ENCODE measurements around the gene CCL5.
"Not testable (repeated sequence)": the region's sequence is repeated elsewhere in the genome, so short reads cannot be mapped to it uniquely, and the experiment has no call there.

Gene CCL5

GRCh38 chr17:35898283-35899070, 18.3 kb upstream of the CCL5 start:
- no peak for DNase-seq (ENCODE audit: low read depth in 2 of 2, low spot score in 1 of 2)

GRCh38 chr17:35897772-35898171, 17.6 kb upstream of the CCL5 start:
- not testable (repeated sequence) for DNase-seq (ENCODE audit: low read depth in 2 of 2, low spot score in 1 of 2)

GRCh38 chr17:35895636-35896587, 15.8 kb upstream of the CCL5 start:
- no peak for DNase-seq (ENCODE audit: low read depth in 2 of 2, low spot score in 1 of 2)

- DNase-seq (ENCODE audit: low read depth in 2 of 2, low spot score in 1 of 2) = no peak
Observed at GRCh38 chr17:35894206-35894605, 14.0 kb upstream of the CCL5 start.

GRCh38 chr17:35893751-35894150, 13.6 kb upstream of the CCL5 start:
- DNase-seq (ENCODE audit: low read depth in 2 of 2, low spot score in 1 of 2) = no peak

- DNase-seq (ENCODE audit: low read depth in 2 of 2, low spot score in 1 of 2) = peak in 1 of 2 donors; percentile 54
Observed at GRCh38 chr17:35892091-35893035, 12.2 kb upstream of the CCL5 start.

- DNase-seq (ENCODE audit: low read depth in 2 of 2, low spot score in 1 of 2) = no peak
Observed at GRCh38 chr17:35891269-35891668, 11.1 kb upstream of the CCL5 start.

GRCh38 chr17:35890774-35891155, 10.6 kb upstream of the CCL5 start:
- DNase-seq (ENCODE audit: low read depth in 2 of 2, low spot score in 1 of 2) = peak in 1 of 2 donors; percentile 30

- no peak for DNase-seq (ENCODE audit: low read depth in 2 of 2, low spot score in 1 of 2)
Observed at GRCh38 chr17:35889818-35890773, 9.9 kb upstream of the CCL5 start.

GRCh38 chr17:35889241-35889640, 9.1 kb upstream of the CCL5 start:
- DNase-seq (ENCODE audit: low read depth in 2 of 2, low spot score in 1 of 2) = no peak

GRCh38 chr17:35878361-35878760, 1.8 kb downstream of the CCL5 start:
- no peak for DNase-seq (ENCODE audit: low read depth in 2 of 2, low spot score in 1 of 2)

- no peak for DNase-seq (ENCODE audit: low read depth in 2 of 2, low spot score in 1 of 2)
Observed at GRCh38 chr17:35877345-35878029, 2.7 kb downstream of the CCL5 start.

- DNase-seq (ENCODE audit: low read depth in 2 of 2, low spot score in 1 of 2) = no peak
Observed at GRCh38 chr17:35876534-35876933, 3.6 kb downstream of the CCL5 start.

- DNase-seq (ENCODE audit: low read depth in 2 of 2, low spot score in 1 of 2) = no peak
Observed at GRCh38 chr17:35875800-35876139, 4.4 kb downstream of the CCL5 start.

- no peak for DNase-seq (ENCODE audit: low read depth in 2 of 2, low spot score in 1 of 2)
Observed at GRCh38 chr17:35875072-35875799, 4.9 kb downstream of the CCL5 start.

- DNase-seq (ENCODE audit: low read depth in 2 of 2, low spot score in 1 of 2) = no peak
Observed at GRCh38 chr17:35872196-35872980, 7.8 kb downstream of the CCL5 start.

- no peak for DNase-seq (ENCODE audit: low read depth in 2 of 2, low spot score in 1 of 2)
Observed at GRCh38 chr17:35870906-35871819, 9.0 kb downstream of the CCL5 start.
